Measurements from ENCODE around the gene AHRR. TPM values are rescaled to one million over a fixed set of nuclear protein-coding genes. Genes with fewer than 3 reads are reported as not detected.
A peak's percentile ranks its signal among the peaks of the same experiment; 100 is the strongest.

AHRR gene
- total and polyA plus RNA-seq, 2 of the 4 experiments (the other 2 are of a cell fraction): 15.6 to 37.1 TPM

DNA sequence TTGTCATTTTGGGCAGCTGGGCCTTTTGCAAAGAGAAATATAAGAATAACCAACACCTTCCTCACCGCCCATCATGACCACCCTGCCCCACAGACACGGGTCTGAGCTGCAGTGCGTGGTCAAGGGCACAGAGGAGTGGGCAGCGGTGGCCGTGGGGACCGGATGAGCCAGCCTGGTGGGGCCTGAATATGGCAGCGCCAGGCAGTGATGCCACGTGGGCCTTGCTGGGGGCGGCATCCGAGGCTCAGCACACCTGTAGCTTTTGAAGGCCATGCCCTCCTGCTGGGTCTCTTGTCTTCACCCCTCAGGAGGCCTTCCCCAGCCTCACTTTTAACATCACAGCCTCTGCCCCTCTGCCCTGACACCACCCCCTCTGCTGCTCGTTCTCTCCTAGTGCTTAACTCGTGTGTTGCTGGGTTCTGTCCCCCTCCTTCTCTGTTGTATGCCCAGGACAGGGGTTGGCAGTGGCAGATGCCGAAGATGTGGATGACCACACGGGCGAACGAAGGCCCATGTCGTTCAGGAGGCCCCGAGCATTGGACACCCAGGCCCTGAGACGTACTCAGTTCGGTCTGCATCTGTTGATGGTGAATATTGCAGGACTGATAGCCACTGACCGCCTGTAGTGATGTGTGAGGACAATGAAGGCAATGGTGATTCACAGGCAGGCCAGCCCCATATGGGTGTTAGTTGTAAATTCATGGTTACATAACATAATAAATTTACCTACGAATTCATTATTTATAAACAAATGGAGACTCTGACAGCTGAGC is 46.0 kb downstream of the AHRR start:
- Histone ChIP-seq H2BK120ac (ENCODE audit: low read depth, low read length) (peak overlapping the region; percentile 96), H3K4ac (ENCODE audit: low read depth, low read length) (peak overlapping the region; percentile 97), H3K36me3 (ENCODE audit: control insufficient read depth, insufficient read depth, low read length) (peaks cover 41% of the 10 kb centered on the region), H3K27me3 (ENCODE audit: control insufficient read depth, insufficient read depth, low read length) (no peaks in the 10 kb centered on the region), H3K27ac (ENCODE audit: insufficient read depth, low read length) (peak overlapping the region; percentile 92), H3K23ac (ENCODE audit: low read depth, low read length) (peak overlapping the region; percentile 55), H3K14ac (replicated peaks; ENCODE audit: low read depth, low read length) (peak overlapping the region; percentile 79), H2BK15ac (ENCODE audit: low read depth, low read length) (peak overlapping the region; percentile 47; the same call in 2 of the 3 replicates), H2AK9ac (replicated peaks; ENCODE audit: low read depth, low read length, poor library complexity) (peak overlapping the region; percentile 88), H3K4me2 (ENCODE audit: low read depth, low read length) (peak overlapping the region; percentile 63), H3K9me1 (ENCODE audit: insufficient read depth, low read length) (peaks cover 21% of the 10 kb centered on the region), H3K4me1 (ENCODE audit: control insufficient read depth, insufficient read depth, low read length) (peaks cover 27% of the 10 kb centered on the region), H3K18ac (ENCODE audit: low read depth, low read length) (peak overlapping the region; percentile 95), H3K56ac (ENCODE audit: extremely low read depth, insufficient read depth, low read length) (peak overlapping the region; percentile 65), H4K20me1 (ENCODE audit: insufficient read depth, low read length) (peaks cover 9% of the 10 kb centered on the region; the same call in 1 of the 2 replicates), H4K8ac (ENCODE audit: low read depth in 2 of 2, low read length in 2 of 2) (peak overlapping the region; percentile 73 to 84), H3K9me3 (ENCODE audit: control insufficient read depth, insufficient read depth, low read length) (0 out of 2 replicates have a peak, but pooled peaks cover 6% of the 10 kb centered on the region), H2BK5ac (ENCODE audit: low read depth, low read length, poor library complexity, severe bottlenecking) (peak overlapping the region; percentile 97), H4K5ac (ENCODE audit: low read depth, low read length) (peak overlapping the region; percentile 93), H2AFZ (replicated peaks; ENCODE audit: low read length, poor library complexity) (peak overlapping the region; percentile 24), H2BK20ac (ENCODE audit: low read depth, low read length) (peak overlapping the region; percentile 83), H2AK5ac (ENCODE audit: low read depth, low read length) (peak overlapping the region; percentile 99), H3K9ac (ENCODE audit: low read depth, low read length) (peak overlapping the region; percentile 24; the same call in 1 of the 2 replicates), H4K91ac (ENCODE audit: insufficient read depth, low read depth, low read length) (peak overlapping the region; percentile 94), H3K79me1 (ENCODE audit: low read depth in 1 of 2, low read length in 2 of 2) (peaks cover 37 to 71% of the 10 kb centered on the region in 2 experiments), H3K4me3 (ENCODE audit: insufficient read depth, low read depth, low read length) (no peak overlapping the region)
- dilution Hi-C loops (cut with HindIII; ENCODE audit: low sequenced_read_pairs, unreplicated experiment) (no loop called here), intact Hi-C loops (cut with micrococcal nuclease) (loop anchor here (1.0 to 2.0 kb wide), 2 partner anchors 27 to 33 kb away; no protein-coding TSS in a partner anchor), in situ Hi-C loops (cut with MboI; ENCODE audit: low sequenced_read_pairs) (no loop called here)
- ATAC-seq (ENCODE audit: low read depth) (no peak), DNase-seq (no peak)
- BruUV-seq (replicated peaks): no TSS peak
- POLR2A ChIA-PET (ENCODE audit: unreplicated experiment): no interaction called here
- CTCF ChIA-PET: no interaction called here
- TF ChIP-seq USF2 (IDR thresholded peaks at IDR 0.05; ENCODE audit: low read depth, low read length) (no peak), NFE2L2 (IDR thresholded peaks at IDR 0.05; ENCODE audit: low read depth, low read length) (no peak), FOS (IDR thresholded peaks at IDR 0.05; ENCODE audit: low read depth, low read length) (no peak), SMC3 (IDR thresholded peaks at IDR 0.05; ENCODE audit: low read depth, low read length) (no peak), MAFK (IDR thresholded peaks at IDR 0.05; ENCODE audit: low read depth, low read length) (no peak), CHD1 (IDR thresholded peaks at IDR 0.05; ENCODE audit: low read depth, low read length) (no peak)
- TF ChIP-seq, protein P1, sequence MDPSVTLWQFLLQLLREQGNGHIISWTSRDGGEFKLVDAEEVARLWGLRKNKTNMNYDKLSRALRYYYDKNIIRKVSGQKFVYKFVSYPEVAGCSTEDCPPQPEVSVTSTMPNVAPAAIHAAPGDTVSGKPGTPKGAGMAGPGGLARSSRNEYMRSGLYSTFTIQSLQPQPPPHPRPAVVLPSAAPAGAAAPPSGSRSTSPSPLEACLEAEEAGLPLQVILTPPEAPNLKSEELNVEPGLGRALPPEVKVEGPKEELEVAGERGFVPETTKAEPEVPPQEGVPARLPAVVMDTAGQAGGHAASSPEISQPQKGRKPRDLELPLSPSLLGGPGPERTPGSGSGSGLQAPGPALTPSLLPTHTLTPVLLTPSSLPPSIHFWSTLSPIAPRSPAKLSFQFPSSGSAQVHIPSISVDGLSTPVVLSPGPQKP (IDR thresholded peaks at IDR 0.05; ENCODE audit: borderline replicate concordance, low read depth, low read length): no peak
- 97% methylated on average over 16 of the region's 22 CpGs; no CpG with 5 or more reads in 1 of the 2 experiments for WGBS, 2 experiments (ENCODE audit: extremely low coverage in 2 of 2, insufficient read length in 1 of 2)
